Pancreas (tissue), 10 donors: ENCODE results near the gene PI4KA. TPM values are rescaled to one million over a fixed set of nuclear protein-coding genes. Genes with fewer than 3 reads are reported as not detected.
"Not testable (repeated sequence)": the region's sequence is repeated elsewhere in the genome, so short reads cannot be mapped to it uniquely, and the experiment has no call there.

ENCODE experiments used
- ATAC-seq, 4 donors: fragments of 200-7000 bp; cut with Tn5 transposase; one replicate each; pipeline versions ENCODE4 v1.8.0 to v1.9.1; 2020; ENCODE audit warnings: mild to moderate bottlenecking in 4 of 4, moderate library complexity in 4 of 4
- DNase-seq, 6 donors: peaks; one replicate each; pipeline ENCODE4 v3.0.0-alpha.2; 2020
- FAIRE-seq: peaks from 2 replicates; lab custom pipeline; 2012; peaks lifted over from hg19 to GRCh38; lab: Jason Lieb, UNC
- H3K27ac ChIP-seq, 4 donors: fragments of 200-600 bp; sonication (generic); 1 replicate in 3 of 4; 2 replicates in 1 of 4; pipeline versions ENCODE4 v1.5.0 to v1.8.0; 2020
- H3K27me3 ChIP-seq, 4 donors: fragments of 200-600 bp; one replicate each; pipeline ENCODE4 v1.8.0; 2021
- H3K36me3 ChIP-seq, 3 donors: fragments of 200-600 bp; sonication (generic) in 1 of 3; one replicate each; pipeline versions ENCODE4 v1.5.0 to v1.8.0; 2020 to 2021
- H3K4me1 ChIP-seq, 3 donors: fragments of 200-600 bp; one replicate each; pipeline ENCODE4 v1.8.0; 2021
- H3K4me3 ChIP-seq, 4 donors: fragments of 200-600 bp; sonication (generic) in 2 of 4; one replicate each; pipeline versions ENCODE4 v1.5.0 to v1.8.0; 2020 to 2021
- H3K9me3 ChIP-seq, 4 donors: fragments of 200-600 bp; one replicate each; pipeline ENCODE4 v1.8.0; 2021
- CTCF ChIP-seq, 4 donors: fragments of 200-600 bp; sonication (generic) in 3 of 4; IDR thresholded peaks; one replicate each; pipeline versions ENCODE4 v1.5.0 to v1.8.0; 2021; ENCODE audit warnings: antibody characterized with exemption in 4 of 4
- WGBS, 2 donors: extraction: QIAGEN DNeasy Blood & Tissue Kit; methylation state at CpG; one replicate each; pipeline ENCODE4 v1.1.7; 2013; 5-methylcytosine and 5-hydroxymethylcytosine counted together
- intact Hi-C, 3 donors: fragments of 100-400 bp; cut with DNase I; formaldehyde crosslinking; loops; one replicate each; pipeline versions ENCODE4 v1.11.1 to v1.14.2; 2022
- polyA plus RNA-seq, 2 donors: library from polyadenylated mRNA; stranded (reverse); fragments of 200-250 nt; gene quantifications; one replicate each; pipeline ENCODE4 v1.2.3, GENCODE V29; 2013
- total RNA-seq, 6 donors: library from RNA; stranded (reverse); fragmentation: NEBNext Ultra II Directional in 4 of 6; extraction: Animal tissue kit (Norgen Biotek cat#: 25700) in 4 of 6; gene quantifications; one replicate each; pipeline versions ENCODE4 v1.2.1 to v1.2.4, GENCODE V29; 2021 to 2023
- donor health status: healthy with polysubstance abuse.
- donor health status: DM: no; HTN: no; CAD: no; lungs with moderate emphysema.
- donor health status: DM: no; HTN: no; CAD: no.
- donor health status: control.
- donor health status: control.
- donor health status: Bipolar disorder and iron deficiency.
- donor health status: DM: yes; HTN: yes; CAD: no.
- donor health status: DM: no; HTN: no; CAD: no.
- donor health status: DM: no; HTN: no; CAD: no.
- donor health status: DM: yes; HTN: yes; CAD: no.

PI4KA gene
- total and polyA plus RNA-seq, 8 donors: 23.6 to 46.6 (median 32.0) TPM

DNA sequence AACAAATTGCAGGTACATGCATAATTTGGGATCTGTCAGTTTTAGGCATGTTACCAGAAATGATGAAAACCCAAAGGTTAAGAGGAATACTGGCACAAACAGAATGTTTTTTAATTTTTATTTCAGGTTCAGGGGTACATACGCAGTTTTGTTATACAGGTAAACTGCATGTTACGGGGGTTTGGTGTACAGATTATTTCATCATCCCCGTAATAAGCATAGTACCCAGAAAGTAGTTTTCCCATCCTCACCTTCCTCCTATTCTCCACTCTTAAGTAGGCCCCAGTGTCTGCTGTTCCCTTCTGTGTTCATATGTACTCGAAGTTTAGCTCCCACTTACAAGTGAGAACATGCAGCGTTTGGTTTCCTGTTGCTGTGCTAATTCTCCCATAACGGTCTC is 33.0 kb downstream of the PI4KA start:
- no peak for FAIRE-seq
- WGBS, 2 donors: 93 to 94% methylated on average over 6 of the region's 6 CpGs
- no peak for TF ChIP-seq CTCF (IDR thresholded peaks at IDR 0.05)
- no peak overlapping the region for H3K27ac ChIP-seq
- no peaks in the 10 kb centered on the region for H3K36me3 ChIP-seq
- H3K4me3 ChIP-seq: no peak overlapping the region
- H3K27me3 ChIP-seq: no peaks in the 10 kb centered on the region
- no peak for DNase-seq
- H3K4me1 ChIP-seq: no peaks in the 10 kb centered on the region
- intact Hi-C loops: no loop called here
- no peaks in the 10 kb centered on the region for H3K9me3 ChIP-seq
- no peak for ATAC-seq

DNA sequence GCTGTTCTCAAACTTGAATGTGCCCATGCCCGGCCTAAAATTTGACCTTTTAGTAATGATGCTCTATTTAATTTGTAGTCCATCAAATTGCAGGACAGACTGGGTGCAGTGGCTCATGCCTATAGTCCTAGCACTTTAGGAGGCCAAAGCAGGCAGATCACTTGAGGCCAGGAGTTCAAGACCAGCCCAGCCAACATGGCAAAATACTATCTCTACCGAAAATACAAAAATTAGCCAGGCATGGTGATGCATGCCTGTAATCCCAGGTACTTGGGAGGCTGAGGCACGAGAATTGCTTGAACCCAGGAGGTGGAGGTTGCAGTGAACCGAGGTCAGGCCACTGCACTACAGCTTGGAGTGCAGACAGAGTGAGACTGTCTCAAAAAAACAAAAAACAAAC is 33.4 kb downstream of the PI4KA start:
- H3K4me1 ChIP-seq, intact Hi-C loops, H3K27me3 ChIP-seq, H3K36me3 ChIP-seq, ATAC-seq, H3K27ac ChIP-seq, H3K4me3 ChIP-seq, FAIRE-seq, DNase-seq, H3K9me3 ChIP-seq: not testable (repeated sequence)
- 94 to 99% methylated on average over 4 of the region's 4 CpGs for WGBS, 2 donors

- no peaks in the 10 kb centered on the region for H3K27me3 ChIP-seq
- no peak for FAIRE-seq
- H3K36me3 ChIP-seq: peaks cover 0 to 12% (median 0%) of the 10 kb centered on the region in 3 donors
- no peak for DNase-seq
- WGBS, 2 donors: 98 to 100% methylated on average over 1 of the region's 1 CpG
- H3K27ac ChIP-seq: no peak overlapping the region
- no peaks in the 10 kb centered on the region for H3K4me1 ChIP-seq
- intact Hi-C loops: no loop called here
- no peaks in the 10 kb centered on the region for H3K9me3 ChIP-seq
- no peak for TF ChIP-seq CTCF (IDR thresholded peaks at IDR 0.05)
- no peak for ATAC-seq
- H3K4me3 ChIP-seq: no peak overlapping the region
Measured at GRCh38 chr22:20823264-20823663, 35.3 kb downstream of the PI4KA start.

GRCh38 chr22:20822240-20822639 is 36.4 kb downstream of the PI4KA start:
- 94 to 99% methylated on average over 5 of the region's 5 CpGs for WGBS, 2 donors
- no peak for TF ChIP-seq CTCF (IDR thresholded peaks at IDR 0.05)
- intact Hi-C loops: no loop called here
- Histone ChIP-seq H3K4me3 (no peak overlapping the region), H3K4me1 (no peaks in the 10 kb centered on the region), H3K36me3 (peaks cover 0 to 16% (median 0%) of the 10 kb centered on the region in 3 donors), H3K27ac (no peak overlapping the region), H3K9me3 (no peaks in the 10 kb centered on the region), H3K27me3 (no peaks in the 10 kb centered on the region)
- FAIRE-seq (no peak), DNase-seq (no peak), ATAC-seq (no peak)

DNA sequence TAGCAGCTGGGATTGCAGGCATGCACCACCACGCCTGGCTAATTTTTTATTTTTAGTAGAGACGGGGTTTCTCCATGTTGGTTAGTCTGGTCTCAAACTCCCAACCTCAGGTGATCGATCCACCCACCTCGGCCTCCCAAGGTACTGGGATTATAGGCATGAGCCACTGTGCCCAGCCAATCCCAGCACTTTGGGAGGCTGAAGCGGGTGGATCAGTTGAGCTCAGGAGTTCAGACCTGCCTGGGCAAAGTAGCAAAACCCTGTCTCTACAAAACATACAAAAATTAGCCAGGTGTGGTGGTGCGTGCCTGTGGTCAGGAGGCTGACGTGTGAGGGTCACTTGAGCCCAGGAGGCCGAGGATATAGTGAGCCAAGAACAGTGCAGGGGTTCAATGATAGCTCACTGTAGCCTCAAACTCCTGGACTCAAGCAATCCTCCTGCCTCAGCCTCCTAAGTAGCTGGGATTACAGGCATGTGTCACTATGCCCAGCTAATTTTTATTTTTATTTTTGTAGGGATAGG is 36.8 kb downstream of the PI4KA start:
- not testable (repeated sequence) for H3K4me3 ChIP-seq, FAIRE-seq

DNA sequence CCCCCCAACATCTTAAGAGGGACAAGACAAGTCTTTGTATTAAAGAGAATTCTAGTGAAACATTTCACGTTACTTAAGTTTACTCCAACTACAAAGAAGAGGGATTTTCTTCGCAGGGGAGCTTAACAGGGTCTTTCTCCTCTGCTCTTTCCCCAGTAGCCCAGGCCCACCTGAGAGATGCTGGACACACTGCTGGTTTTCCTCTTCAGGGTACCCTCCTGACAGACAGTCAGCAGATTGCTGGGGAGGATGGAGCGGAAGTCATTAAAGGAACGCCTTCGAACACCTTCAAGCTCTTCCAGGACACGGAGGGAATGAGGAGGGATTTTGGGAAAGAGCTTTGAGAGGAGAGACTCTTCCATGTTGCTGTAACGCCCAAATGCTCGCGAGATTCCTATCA is 39.1 kb downstream of the PI4KA start:
- ATAC-seq (no peak), DNase-seq (no peak), FAIRE-seq (no peak)
- intact Hi-C loops: no loop called here
- H3K36me3 ChIP-seq: peaks cover 0 to 21% (median 0%) of the 10 kb centered on the region in 3 donors
- no peak overlapping the region for H3K27ac ChIP-seq
- no peaks in the 10 kb centered on the region for H3K4me1 ChIP-seq
- no peak overlapping the region for H3K4me3 ChIP-seq
- H3K9me3 ChIP-seq: no peaks in the 10 kb centered on the region
- TF ChIP-seq CTCF (IDR thresholded peaks at IDR 0.05): no peak
- H3K27me3 ChIP-seq: no peaks in the 10 kb centered on the region
- 97 to 99% methylated on average over 9 of the region's 9 CpGs for WGBS, 2 donors

More for the DNA sequence above, 36.8 kb downstream of the PI4KA start:
- H3K9me3 ChIP-seq, H3K27ac ChIP-seq, H3K27me3 ChIP-seq, ATAC-seq, H3K4me1 ChIP-seq, intact Hi-C loops, DNase-seq: not testable (repeated sequence)
- 96 to 97% methylated on average over 8 of the region's 8 CpGs for whole genome bisulfite sequencing, 2 donors
- peaks cover 0 to 17% (median 0%) of the 10 kb centered on the region in 3 donors for H3K36me3 ChIP-seq
